CMK (cell line): ENCODE measurements around the gene STXBP6.

Experiments
- DNase-seq: peaks from one replicate; pipeline ENCODE4 v3.0.0-alpha.2; 2010; ENCODE audit warnings: low read depth

Gene STXBP6

DNA sequence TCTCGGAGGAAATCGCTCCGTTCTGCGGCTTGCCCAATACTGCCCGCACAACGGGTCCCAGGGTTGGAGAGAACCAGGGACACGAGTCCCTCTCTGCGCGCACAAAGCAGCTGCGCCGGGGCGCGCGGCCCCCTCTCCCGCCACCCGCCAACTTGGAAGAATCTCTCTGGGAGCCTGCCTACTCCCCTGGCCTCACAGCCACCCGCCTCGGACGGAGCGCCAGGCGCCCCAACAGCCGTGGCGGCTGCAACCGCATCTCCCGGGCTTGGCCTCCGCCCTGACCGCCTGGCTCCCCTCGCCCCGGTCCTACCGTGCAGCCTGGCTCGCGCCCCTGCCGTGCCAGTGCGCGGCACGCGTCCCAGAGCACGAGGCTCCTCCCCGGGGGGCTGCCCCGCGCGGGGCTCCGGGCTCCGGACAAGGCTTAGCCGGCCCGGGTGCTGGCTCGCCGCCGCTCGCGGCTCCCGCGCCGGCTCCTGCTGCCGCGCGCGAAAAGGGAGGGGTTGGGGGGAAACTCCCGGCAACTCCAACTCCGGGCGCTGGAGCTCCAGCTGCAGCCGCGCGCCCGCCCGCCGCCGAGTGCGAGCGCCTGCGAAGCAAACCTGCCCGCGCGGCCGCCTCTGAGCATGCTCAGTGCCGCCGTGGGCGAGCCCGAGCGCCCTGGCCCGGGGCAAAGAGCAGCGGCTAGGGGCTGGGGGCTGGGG lies at the start of gene STXBP6:
Gene STXBP6, minus strand, starts transcription at position 580 of the 701 bp plus-strand sequence. CDS start 75,329 bp downstream, outside the sequence.
- DNase-seq, result no peak

DNA sequence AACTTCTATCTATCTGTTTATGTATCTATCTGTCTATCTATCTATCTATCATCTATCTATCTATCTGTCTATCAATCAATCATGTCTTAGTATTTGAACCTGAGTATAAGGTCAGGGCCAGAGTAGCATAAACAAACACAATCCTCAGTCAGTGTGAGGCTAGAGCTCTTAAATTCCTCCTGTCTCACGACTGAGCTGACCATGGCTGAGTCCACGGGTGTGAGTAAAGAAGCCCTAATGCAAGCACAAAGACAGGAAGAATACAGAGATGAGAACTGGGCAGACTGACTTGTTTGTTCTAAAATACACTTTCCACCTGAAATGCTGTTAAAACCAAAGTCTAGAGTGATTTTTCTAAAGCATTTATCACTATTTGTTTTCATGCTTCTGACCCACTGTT lies 47.2 kb upstream of the STXBP6 start:
- DNase-seq, result no peak

DNA sequence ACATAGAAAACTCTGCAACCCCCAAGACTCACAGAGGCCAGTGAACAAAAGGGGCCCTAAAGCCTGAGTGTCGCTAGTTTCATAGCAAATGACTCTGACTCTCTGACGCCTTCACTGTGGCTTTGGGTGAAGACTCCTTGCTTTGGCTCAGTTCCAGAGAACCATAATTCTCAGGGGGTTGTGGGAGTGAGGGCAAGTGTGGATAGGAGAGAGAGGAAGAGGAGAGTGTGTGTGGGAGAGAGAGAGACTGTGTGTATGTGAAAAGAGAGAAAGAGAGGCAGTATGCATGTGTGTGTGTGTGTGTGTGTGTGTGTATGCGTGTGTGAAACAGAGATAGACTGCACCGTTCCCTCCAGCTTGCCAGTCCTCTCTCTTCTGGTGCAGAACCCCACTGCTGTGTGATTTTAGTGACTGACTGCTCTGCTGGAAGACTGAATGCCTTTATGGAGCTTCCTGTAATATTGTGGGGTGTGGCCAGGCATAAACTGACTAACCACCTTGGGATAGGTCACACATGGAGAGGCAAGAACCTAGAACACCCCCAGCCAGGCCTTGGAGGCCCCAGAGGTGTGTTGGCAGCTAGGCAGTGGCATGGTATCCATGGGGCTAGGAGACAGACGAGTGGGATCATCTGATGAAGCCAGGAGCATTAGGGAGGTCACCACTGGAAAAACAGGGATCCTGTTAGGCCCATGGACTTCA lies 45.9 kb upstream of the STXBP6 start:
- DNase-seq, result peak; percentile 0

DNA sequence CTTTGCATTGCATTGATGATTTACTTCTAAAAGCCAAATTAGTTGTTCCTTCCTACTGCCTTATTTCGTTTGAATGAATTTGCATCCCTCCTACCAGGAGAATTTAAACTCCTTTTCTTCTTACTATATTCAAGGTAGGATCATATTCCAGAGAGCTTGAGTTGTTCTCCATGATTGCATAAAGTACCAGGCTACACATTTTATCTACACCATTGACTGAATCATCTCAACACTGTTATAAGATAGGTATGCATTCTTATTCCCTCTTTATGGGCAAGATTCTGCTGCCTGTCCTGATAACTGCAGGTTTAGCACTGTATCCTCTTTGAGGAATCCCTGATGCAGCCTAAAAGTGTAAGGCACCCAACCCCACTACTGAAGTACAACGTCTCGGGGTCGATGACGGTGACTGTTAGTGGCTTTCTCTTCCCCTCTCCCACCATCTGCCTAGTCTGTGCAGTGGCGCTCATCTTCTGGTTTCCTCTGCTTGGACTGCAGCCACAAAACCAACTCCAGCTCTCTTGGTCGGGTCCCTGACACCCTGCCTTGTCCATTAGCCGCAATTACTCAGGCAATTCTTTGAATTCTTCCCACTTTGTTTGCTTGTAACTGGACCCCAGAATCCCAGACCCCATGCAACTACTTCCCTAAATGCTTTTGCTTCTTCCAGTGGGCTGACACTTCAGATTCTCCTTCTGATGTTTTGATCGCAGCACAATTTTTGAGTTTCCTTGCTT lies 44.4 kb upstream of the STXBP6 start:
- no peak for DNase-seq

DNA sequence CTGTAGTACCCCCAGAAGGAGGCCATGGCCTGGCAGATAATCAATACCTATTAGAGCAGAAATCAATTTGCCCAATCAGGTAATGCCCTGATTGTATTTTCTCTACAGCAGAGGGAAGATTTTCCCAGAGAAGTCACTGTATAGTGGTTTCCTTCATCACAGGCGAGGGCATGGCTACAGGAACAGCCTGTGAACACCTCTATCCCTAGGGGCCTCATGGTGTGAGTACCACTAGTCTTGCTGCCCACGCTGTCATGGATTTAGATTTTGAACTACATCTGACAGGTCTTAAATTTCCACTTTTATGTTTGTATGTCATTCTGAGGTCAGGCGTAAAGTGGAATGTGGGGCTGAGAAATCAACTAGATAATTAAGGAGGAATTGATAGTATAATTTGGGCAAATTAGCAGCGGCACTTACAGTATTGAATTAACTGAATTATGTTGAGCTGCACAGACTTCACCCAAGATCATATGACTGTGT lies 42.4 kb upstream of the STXBP6 start:
- DNase-seq, result no peak

DNA sequence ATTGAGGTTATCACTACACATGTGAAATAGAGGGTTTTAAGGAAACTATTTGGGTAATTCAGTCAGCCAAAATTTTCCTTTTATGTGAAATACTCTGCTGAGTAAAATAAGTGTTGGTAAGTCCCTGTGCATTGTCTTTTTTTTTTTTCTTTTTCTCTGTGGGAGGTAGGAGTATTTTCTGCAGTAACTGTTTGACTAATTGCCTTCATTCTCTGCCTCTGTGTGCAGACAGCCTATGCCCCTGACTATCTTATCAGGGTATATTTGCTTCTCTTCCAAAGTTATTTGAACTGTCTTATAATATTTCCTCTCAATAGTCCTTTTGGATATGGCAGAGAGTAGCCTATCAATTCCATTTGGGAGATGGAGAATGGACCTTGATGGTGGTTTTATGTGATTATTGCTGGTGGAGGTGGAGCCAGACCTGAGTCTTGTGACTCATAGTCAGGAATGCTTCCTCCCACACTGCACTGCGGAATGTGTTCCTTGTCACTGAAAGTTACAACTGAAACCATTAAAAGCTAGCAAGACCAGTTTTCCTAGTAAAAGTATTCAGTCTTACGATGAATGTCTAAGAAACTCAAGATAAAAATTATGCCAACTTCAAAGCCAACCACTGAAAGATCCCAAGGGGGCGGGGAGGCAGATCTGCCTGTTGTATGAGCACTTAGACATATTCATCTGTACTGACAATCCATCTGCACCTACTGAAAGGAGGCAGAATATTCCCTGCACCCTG lies 40.9 kb upstream of the STXBP6 start:
- DNase-seq, result no peak

DNA sequence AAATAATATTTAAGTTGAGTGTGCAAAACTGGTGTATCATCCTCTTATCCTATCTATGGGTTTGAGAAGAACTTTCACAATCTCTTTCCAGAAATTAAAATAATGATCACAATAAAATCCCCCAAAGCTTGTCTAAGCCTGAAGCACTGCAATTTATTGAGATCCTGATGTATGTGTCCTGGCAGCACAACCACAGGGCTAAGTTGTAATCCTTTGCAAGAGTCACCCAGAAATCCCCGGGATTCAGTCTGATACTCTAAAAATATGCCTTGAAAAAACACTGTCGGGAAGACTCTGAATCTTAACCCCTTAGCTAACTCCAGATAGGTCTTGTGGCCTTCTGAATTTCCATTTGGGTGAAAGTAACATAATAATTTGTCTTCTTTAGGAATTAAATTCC lies 40.3 kb upstream of the STXBP6 start:
- DNase-seq, result no peak

DNA sequence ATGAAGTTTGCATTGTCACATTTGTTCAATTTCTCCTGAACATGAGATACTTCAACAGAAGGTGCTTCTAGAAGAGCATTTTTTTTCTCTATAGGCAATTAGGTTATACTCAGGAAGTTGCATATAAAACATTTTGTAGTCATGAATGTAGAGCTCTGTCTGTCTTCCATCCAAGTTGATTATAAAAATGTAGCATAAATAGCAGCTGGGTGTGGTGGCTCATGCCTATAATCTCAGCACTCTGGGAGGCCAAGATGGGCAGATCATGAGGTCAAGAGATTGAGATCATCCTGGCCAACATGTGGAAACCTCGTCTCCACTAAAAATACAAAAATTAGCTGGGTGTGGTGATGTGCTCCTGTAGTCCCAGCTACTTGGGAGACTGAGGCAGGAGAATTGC lies 39.5 kb upstream of the STXBP6 start:
- no peak for DNase-seq

DNA sequence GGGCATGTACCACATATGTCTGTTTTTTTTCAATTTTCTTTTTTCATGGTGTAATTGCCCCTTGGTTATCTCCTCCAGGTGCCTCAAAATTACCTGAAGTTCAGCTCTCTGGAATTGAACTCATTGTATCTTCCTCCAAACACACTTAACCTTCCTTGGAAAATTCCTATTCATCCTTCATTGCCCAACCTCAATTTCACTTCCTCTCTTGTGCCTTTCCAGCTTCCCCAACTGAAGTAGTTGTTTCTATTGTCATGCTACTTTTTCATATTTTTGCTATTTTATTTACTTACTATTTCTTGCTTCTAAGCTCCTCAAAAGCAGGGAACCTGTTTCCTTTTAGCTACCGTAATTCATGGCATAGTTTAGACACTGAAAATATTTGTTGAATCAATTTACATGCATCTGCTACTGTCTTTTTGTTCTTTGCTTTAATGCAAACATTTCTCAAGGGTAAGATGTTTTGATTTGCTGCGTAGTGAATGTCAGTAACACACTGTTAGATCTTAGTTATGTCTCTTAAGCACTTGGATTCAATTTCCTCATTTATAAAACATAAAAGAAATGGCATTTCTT lies 37.0 kb upstream of the STXBP6 start:
- DNase-seq, result no peak

DNA sequence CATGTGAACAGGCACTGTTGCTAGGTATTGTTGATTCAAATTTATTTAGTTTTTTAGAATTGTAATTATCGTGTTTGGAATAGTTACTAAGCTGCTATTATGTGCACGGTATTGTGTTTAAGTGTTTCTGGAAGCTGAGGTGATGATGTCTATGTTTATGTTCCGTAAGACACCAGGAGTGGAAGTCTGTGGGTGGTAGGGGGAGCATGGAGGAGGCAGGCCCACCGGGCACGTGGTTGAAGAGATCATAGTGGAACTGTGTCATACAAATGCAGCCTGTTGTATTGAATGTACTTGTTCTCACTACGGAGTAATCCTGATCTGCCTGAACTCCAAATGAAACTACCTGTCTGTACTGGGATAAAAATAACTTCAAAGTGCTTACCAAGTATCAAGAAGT lies 36.1 kb upstream of the STXBP6 start:
- DNase-seq, result no peak

DNA sequence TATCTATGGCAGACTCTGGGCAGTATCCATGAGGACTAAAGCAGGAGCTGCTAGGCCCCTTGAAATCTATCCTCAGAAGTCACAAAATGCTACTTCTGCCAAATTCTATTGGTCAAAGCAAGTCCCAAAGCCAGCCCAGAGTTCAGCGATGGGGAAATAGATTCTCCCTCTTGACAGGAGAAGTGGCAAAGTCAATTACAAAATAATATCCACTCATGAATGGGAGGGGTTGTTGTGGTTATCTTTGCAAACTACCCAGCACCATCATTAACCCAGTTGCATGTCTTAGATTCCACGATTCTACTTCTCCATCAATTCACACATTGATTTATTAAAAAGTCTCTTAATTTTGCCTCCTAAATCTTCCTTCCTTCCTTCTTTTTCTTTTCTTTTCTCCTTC lies 30.7 kb upstream of the STXBP6 start:
- DNase-seq, result no peak

DNA sequence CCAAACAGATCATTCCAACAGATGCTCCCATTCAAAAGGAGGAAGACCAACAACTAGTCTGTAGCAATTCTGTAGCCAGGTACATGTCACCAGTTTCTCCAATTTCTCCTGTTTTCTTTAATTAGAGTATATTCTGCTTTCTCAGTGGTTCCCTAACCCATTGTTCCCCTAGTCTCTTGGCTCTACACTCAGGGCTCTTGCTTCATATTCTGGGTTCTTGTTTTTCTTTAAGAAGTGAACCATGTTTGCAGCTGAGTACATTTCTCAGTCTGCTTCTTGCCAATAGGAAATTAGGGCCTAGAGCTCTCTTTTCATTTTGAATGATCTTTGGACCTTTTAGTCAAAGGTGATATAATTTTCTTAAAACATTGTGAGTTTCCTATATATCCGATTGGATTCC lies 29.4 kb upstream of the STXBP6 start:
- no peak for DNase-seq

DNA sequence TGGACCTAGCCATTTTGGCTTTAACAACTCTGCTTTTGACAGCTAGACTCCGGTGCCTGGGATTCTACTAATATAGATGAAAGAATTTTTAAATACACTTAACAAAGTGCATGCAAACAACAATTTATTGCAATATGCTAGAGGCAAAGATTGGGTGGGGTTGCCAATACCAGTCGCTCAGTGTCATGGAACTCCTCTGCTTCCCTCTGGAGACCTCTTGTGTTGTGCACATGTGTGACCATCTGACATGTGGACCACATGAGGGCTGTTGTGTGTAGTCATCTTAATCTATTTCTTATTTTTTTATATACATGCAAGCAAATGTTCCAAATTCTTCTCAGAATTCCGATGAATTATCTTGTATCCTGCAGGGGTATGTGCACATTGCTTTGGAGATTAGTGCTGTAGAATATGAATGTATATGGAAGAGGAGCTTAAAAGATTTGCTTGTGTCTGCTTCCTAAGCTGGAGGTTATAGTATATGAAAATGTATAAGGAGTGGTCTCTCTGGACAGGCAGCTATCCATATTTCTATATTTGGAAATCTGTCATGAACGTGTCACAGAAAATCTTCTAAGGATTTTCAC lies 24.2 kb upstream of the STXBP6 start:
- DNase-seq, result no peak

DNA sequence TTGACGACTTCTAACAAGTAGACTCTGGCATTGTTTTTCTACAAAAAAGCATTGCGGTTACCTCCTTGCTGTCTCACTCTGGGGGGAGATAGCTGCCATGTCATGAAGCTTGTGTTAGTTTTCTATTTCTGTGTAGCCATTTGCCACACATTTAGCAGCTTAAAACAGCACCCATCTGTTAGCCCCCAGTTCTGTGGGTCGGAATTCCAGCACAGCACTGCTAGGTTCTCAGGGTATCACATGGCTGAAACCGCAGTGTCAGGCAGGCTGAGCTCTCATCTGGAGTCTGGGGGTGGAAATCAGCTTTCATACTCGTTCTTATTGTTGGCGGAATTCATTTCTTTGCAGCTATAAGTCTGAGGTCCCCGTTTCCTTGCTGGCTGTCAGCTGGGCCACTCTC lies 19.9 kb upstream of the STXBP6 start:
- DNase-seq, result no peak

DNA sequence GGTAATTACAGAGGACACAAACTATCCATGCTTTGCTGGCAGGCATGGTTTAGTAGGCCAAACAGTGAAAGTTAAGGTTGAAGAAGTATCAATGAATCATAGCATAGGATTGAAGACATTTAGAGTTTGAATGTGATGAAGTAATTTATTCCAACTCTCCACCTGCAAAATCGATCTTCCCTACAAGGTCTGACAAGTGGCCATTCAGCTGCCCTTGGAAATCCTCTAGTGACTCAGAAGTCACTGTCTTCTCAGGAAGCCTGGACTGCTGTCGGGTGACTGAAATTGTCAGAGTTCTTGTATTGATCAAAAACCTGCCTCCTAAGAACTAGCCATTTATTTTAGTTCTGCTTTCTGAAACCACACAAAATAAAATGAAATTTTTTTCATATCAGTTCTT lies 17.7 kb upstream of the STXBP6 start:
- DNase-seq, result no peak

DNA sequence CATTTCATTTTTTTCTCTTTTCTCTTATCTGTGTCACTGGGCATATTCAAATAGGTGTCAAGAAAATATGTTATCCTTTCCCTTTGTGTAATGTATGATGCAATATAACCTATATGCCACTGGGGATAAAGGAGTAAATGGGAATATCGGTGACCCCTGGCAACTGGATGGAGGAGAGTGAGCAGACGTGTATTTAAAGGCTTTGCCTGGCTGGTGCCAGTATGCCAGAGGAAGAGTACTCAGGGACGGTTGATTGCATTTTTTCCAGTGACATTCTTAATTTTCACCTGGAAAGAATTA lies 12.0 kb upstream of the STXBP6 start:
- no peak for DNase-seq

DNA sequence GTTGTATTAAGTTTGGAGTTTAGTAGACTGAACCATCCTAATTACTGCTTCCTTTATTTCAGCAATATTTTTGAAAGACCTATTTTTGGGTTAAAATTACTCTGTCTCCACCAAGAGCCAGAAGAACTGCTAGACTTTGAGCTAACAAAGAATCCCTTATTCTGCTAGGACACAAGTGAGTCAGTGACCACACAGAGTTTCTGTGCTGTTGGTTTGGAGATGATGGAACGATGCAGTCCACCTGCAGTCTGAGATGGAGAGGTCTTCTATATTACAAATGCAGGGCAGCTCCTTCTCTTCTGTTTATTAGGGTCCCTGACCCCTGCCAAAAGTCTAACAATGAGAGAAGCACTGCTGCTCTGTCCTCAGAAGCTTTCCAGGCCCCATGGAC lies 6.7 kb upstream of the STXBP6 start:
- DNase-seq, result no peak

DNA sequence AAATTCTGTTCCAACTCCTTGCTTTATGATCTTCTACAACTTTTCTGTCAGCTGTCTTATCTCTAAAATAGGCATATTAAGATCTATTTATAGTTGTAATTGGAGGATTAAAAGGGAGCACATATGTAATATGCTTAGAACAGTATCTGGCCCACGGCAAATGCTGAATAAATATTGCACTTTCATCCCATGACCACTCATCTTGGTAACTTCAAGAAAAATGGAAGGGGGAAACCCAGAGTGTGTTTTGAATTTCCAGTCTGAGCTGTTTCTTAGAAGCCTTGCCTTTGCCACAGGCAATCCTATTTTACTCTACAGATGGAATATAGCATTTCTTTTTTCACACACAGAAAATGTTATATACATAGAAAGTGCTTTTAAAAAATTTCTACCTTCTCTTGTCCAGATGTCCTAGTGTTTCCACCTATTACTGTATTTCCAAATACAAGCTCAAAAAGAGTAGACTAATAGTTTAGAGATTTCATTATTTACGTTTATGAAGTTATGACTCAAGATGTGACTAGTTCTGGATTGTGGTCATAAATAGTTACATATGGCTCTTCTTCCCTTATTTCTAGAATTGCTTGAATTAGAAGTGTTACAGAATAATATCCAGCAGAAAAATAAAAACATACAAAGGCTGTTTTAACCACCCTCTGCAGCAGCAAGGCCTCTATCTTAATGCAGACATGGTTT lies 6.2 kb upstream of the STXBP6 start:
- no peak for DNase-seq

DNA sequence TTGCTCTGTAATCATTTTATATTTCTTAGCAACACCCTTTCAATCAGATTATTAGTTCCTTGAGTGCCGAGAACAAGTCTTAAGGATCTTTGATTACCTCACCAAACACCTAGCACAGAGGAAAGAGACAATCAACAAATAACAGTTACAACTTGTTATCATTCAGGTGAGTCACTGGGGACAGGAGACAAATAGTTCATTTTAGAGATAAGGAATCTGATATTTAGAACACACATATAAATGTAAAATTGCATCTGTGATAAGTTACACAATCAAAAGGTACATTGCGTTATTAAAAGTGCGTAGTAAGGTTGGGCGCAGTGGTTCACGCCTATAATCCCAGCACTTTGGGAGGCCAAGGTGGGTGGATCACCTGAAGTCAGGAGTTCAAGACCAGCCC lies 5.1 kb upstream of the STXBP6 start:
- DNase-seq, result no peak

DNA sequence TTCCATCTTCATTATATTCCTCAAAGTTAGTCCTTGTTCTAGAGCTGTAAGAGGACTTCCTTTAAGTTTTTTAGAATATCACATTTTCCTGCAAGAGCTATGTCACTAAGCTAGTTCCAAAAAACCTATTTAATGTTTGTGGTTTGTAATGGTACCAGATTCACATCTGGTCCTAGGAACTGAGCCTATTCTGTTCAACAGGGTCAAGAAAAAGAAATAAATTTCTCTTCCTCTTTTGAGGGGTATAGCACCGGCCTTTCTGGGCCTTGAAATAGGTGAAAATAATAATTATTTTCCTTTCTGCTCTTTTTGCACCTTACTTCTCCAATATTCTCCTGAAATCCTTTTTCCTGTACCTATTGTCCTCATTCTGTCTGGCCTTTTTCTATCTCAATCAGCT lies 3.6 kb upstream of the STXBP6 start:
- no peak for DNase-seq

DNA sequence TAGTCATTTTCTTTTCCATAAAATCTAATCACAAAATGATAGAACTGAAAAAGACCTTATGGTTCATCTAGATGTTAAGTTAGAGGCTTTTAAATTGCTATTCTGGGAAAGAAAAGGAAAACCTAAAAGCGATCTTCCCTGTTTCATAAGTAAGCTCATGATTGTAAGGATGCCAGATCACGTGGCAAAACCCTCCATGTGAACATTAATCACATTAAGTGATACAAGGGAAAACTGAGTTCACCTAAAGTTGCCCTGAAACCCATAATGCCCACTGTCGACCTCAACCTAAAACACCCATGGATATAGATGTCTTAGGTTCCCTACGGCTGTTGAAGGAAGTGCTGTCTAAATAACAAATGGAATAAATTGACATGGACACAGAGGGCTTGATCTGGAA lies 3.0 kb upstream of the STXBP6 start:
- DNase-seq, result no peak
